ENCODE results near the gene DENND1A. TPM values are rescaled to one million over a fixed set of nuclear protein-coding genes. Genes with fewer than 3 reads are reported as not detected.
A peak's percentile ranks its signal among the peaks of the same experiment; 100 is the strongest.

DENND1A gene
- total and polyA plus RNA-seq, 4 experiments from 2014 or later, result 1.4 to 14.2 (median 9.9) TPM

- no peaks in the 10 kb centered on the region for H3K27me3 Mint-ChIP-seq
- ChIA-PET POLR2A (ENCODE audit: partially characterized antibody) (no interaction called here), CTCF (ENCODE audit: partially characterized antibody) (no interaction called here)
- H3K9me3 Mint-ChIP-seq, result no peaks in the 10 kb centered on the region
- Histone ChIP-seq H3K36me3 (ENCODE audit: insufficient read depth, low read length) (no peaks in the 10 kb centered on the region), H3K4me1 (ENCODE audit: insufficient read depth, low read length) (no peaks in the 10 kb centered on the region), H3K9me3 (ENCODE audit: control insufficient read depth in 1 of 2, low read length in 2 of 2) (no peaks in the 10 kb centered on the region), H3K27ac (ENCODE audit: low read depth, low read length) (no peak overlapping the region), H3K27me3 (ENCODE audit: insufficient read depth, low read length) (no peaks in the 10 kb centered on the region), H3K4me3 (ENCODE audit: low read length in 2 of 2) (no peak overlapping the region)
- H3K4me1 Mint-ChIP-seq, result peaks cover 2 to 11% (median 6%) of the 10 kb centered on the region in 4 donors
- intact Hi-C loops (cut with micrococcal nuclease), result no loop called here
- H3K36me3 Mint-ChIP-seq, result peaks cover 20 to 45% of the 10 kb centered on the region in 2 donors
- H3K27ac Mint-ChIP-seq, result no peak overlapping the region
- H3K4me3 Mint-ChIP-seq, result no peak overlapping the region
- no peak for DNase-seq
Measured at GRCh38 chr9:123630233-123630632, 299.7 kb downstream of the DENND1A start.

GRCh38 chr9:123629531-123629930, 300.4 kb downstream of the DENND1A start:
- Histone ChIP-seq H3K9me3 (ENCODE audit: control insufficient read depth in 1 of 2, low read length in 2 of 2) (no peaks in the 10 kb centered on the region), H3K4me3 (ENCODE audit: low read length in 2 of 2) (no peak overlapping the region), H3K27ac (ENCODE audit: low read depth, low read length) (no peak overlapping the region), H3K36me3 (ENCODE audit: insufficient read depth, low read length) (no peaks in the 10 kb centered on the region), H3K27me3 (ENCODE audit: insufficient read depth, low read length) (no peaks in the 10 kb centered on the region), H3K4me1 (ENCODE audit: insufficient read depth, low read length) (no peaks in the 10 kb centered on the region)
- H3K36me3 Mint-ChIP-seq, result peaks cover 20 to 52% of the 10 kb centered on the region in 2 donors
- ChIA-PET CTCF (ENCODE audit: partially characterized antibody) (no interaction called here), POLR2A (ENCODE audit: partially characterized antibody) (no interaction called here)
- H3K9me3 Mint-ChIP-seq, result no peaks in the 10 kb centered on the region
- no peak overlapping the region for H3K4me3 Mint-ChIP-seq
- no peak for DNase-seq
- no peak overlapping the region for H3K27ac Mint-ChIP-seq
- intact Hi-C loops (cut with micrococcal nuclease), result no loop called here
- no peaks in the 10 kb centered on the region for H3K27me3 Mint-ChIP-seq
- H3K4me1 Mint-ChIP-seq, result peaks cover 0 to 9% (median 1%) of the 10 kb centered on the region in 4 donors

GRCh38 chr9:123622711-123623241, 307.1 kb downstream of the DENND1A start:
- ChIA-PET POLR2A (ENCODE audit: partially characterized antibody) (no interaction called here), CTCF (ENCODE audit: partially characterized antibody) (no interaction called here)
- Mint-ChIP-seq H3K36me3 (peaks cover 10 to 54% of the 10 kb centered on the region in 2 donors), H3K4me3 (no peak overlapping the region), H3K9me3 (no peaks in the 10 kb centered on the region), H3K27me3 (no peaks in the 10 kb centered on the region), H3K4me1 (peaks cover 0 to 3% (median under 1%) of the 10 kb centered on the region in 4 donors), H3K27ac (no peak overlapping the region)
- Histone ChIP-seq H3K9me3 (ENCODE audit: control insufficient read depth in 1 of 2, low read length in 2 of 2) (no peaks in the 10 kb centered on the region), H3K27me3 (ENCODE audit: insufficient read depth, low read length) (no peaks in the 10 kb centered on the region), H3K4me3 (ENCODE audit: low read length in 2 of 2) (no peak overlapping the region), H3K27ac (ENCODE audit: low read depth, low read length) (no peak overlapping the region), H3K4me1 (ENCODE audit: insufficient read depth, low read length) (no peaks in the 10 kb centered on the region), H3K36me3 (ENCODE audit: insufficient read depth, low read length) (no peaks in the 10 kb centered on the region)
- DNase-seq, result no peak
- intact Hi-C loops (cut with micrococcal nuclease), result no loop called here

- intact Hi-C loops (cut with micrococcal nuclease), result no loop called here
- no peaks in the 10 kb centered on the region for H3K9me3 ChIP-seq (ENCODE audit: control insufficient read depth in 1 of 2, low read length in 2 of 2)
- no peaks in the 10 kb centered on the region for H3K36me3 ChIP-seq (ENCODE audit: insufficient read depth, low read length)
- H3K27me3 ChIP-seq (ENCODE audit: insufficient read depth, low read length), result no peaks in the 10 kb centered on the region
- H3K4me1 Mint-ChIP-seq, result peaks cover 0 to 1% (median 0%) of the 10 kb centered on the region in 4 donors
- H3K4me1 ChIP-seq (ENCODE audit: insufficient read depth, low read length), result no peaks in the 10 kb centered on the region
- peaks cover 7 to 48% of the 10 kb centered on the region in 2 donors for H3K36me3 Mint-ChIP-seq
- ChIA-PET CTCF (ENCODE audit: partially characterized antibody) (interaction anchor here (1.0 to 1.2 kb wide), 2 partner anchors 14 to 18 kb away, joined by 3 read pairs; no protein-coding TSS in a partner anchor), POLR2A (ENCODE audit: partially characterized antibody) (no interaction called here)
- no peaks in the 10 kb centered on the region for H3K27me3 Mint-ChIP-seq
- DNase-seq, result no peak
- no peak overlapping the region for H3K27ac ChIP-seq (ENCODE audit: low read depth, low read length)
- H3K9me3 Mint-ChIP-seq, result no peaks in the 10 kb centered on the region
- no peak overlapping the region for H3K4me3 Mint-ChIP-seq
- H3K4me3 ChIP-seq (ENCODE audit: low read length in 2 of 2), result no peak overlapping the region
- H3K27ac Mint-ChIP-seq, result peak overlapping the region in 1 of 7 donors; percentile 46
Measured at GRCh38 chr9:123620239-123620638, 309.7 kb downstream of the DENND1A start.

GRCh38 chr9:123617952-123618678, 311.8 kb downstream of the DENND1A start:
- H3K27me3 Mint-ChIP-seq, result no peaks in the 10 kb centered on the region
- POLR2A ChIA-PET (ENCODE audit: partially characterized antibody), result no interaction called here
- CTCF ChIA-PET (ENCODE audit: partially characterized antibody), result no interaction called here
- peaks cover 7 to 30% of the 10 kb centered on the region in 2 donors for H3K36me3 Mint-ChIP-seq
- Histone ChIP-seq H3K4me3 (ENCODE audit: low read length in 2 of 2) (no peak overlapping the region), H3K36me3 (ENCODE audit: insufficient read depth, low read length) (no peaks in the 10 kb centered on the region), H3K27me3 (ENCODE audit: insufficient read depth, low read length) (no peaks in the 10 kb centered on the region), H3K4me1 (ENCODE audit: insufficient read depth, low read length) (no peaks in the 10 kb centered on the region), H3K9me3 (ENCODE audit: control insufficient read depth in 1 of 2, low read length in 2 of 2) (no peaks in the 10 kb centered on the region), H3K27ac (ENCODE audit: low read depth, low read length) (no peak overlapping the region)
- no peak overlapping the region for H3K4me3 Mint-ChIP-seq
- no peak overlapping the region for H3K27ac Mint-ChIP-seq
- no peaks in the 10 kb centered on the region for H3K9me3 Mint-ChIP-seq
- DNase-seq, result no peak
- no peaks in the 10 kb centered on the region for H3K4me1 Mint-ChIP-seq
- intact Hi-C loops (cut with micrococcal nuclease), result no loop called here

GRCh38 chr9:123617286-123617685, 312.6 kb downstream of the DENND1A start:
- Mint-ChIP-seq H3K27me3 (no peaks in the 10 kb centered on the region), H3K4me3 (no peak overlapping the region), H3K27ac (peak overlapping the region in 1 of 7 donors; percentile 29), H3K36me3 (peaks cover 7 to 29% of the 10 kb centered on the region in 2 donors), H3K4me1 (no peaks in the 10 kb centered on the region), H3K9me3 (no peaks in the 10 kb centered on the region)
- no peaks in the 10 kb centered on the region for H3K4me1 ChIP-seq (ENCODE audit: insufficient read depth, low read length)
- H3K9me3 ChIP-seq (ENCODE audit: control insufficient read depth in 1 of 2, low read length in 2 of 2), result no peaks in the 10 kb centered on the region
- intact Hi-C loops (cut with micrococcal nuclease), result no loop called here
- H3K27ac ChIP-seq (ENCODE audit: low read depth, low read length), result no peak overlapping the region
- DNase-seq, result no peak
- ChIA-PET CTCF (ENCODE audit: partially characterized antibody) (no interaction called here), POLR2A (ENCODE audit: partially characterized antibody) (no interaction called here)
- no peak overlapping the region for H3K4me3 ChIP-seq (ENCODE audit: low read length in 2 of 2)
- H3K27me3 ChIP-seq (ENCODE audit: insufficient read depth, low read length), result no peaks in the 10 kb centered on the region
- no peaks in the 10 kb centered on the region for H3K36me3 ChIP-seq (ENCODE audit: insufficient read depth, low read length)

- ChIA-PET POLR2A (ENCODE audit: partially characterized antibody) (no interaction called here), CTCF (ENCODE audit: partially characterized antibody) (interaction anchor here (0.9 kb wide), 1 partner anchor 19 kb away, joined by 3 read pairs; no protein-coding TSS in a partner anchor)
- Histone ChIP-seq H3K36me3 (ENCODE audit: insufficient read depth, low read length) (no peaks in the 10 kb centered on the region), H3K4me3 (ENCODE audit: low read length in 2 of 2) (no peak overlapping the region), H3K4me1 (ENCODE audit: insufficient read depth, low read length) (no peaks in the 10 kb centered on the region), H3K9me3 (ENCODE audit: control insufficient read depth in 1 of 2, low read length in 2 of 2) (no peaks in the 10 kb centered on the region), H3K27me3 (ENCODE audit: insufficient read depth, low read length) (no peaks in the 10 kb centered on the region), H3K27ac (ENCODE audit: low read depth, low read length) (no peak overlapping the region)
- intact Hi-C loops (cut with micrococcal nuclease), result no loop called here
- Mint-ChIP-seq H3K9me3 (no peaks in the 10 kb centered on the region), H3K36me3 (peaks cover 7 to 25% of the 10 kb centered on the region in 2 donors), H3K4me3 (no peak overlapping the region), H3K27me3 (no peaks in the 10 kb centered on the region), H3K27ac (no peak overlapping the region), H3K4me1 (no peaks in the 10 kb centered on the region)
- no peak for DNase-seq
Measured at GRCh38 chr9:123616707-123617106, 313.2 kb downstream of the DENND1A start.
